ENCODE data around the gene C3.

Gene C3

GRCh38 chr19:6743066-6743465 lies 22.6 kb upstream of the C3 start:
- no peak overlapping the region for H3K4me3 ChIP-seq (ENCODE audit: low read length)
- DNase-seq (ENCODE audit: low read depth), result no peak
- TF ChIP-seq CTCF (conservative IDR thresholded peaks at IDR 0.05; ENCODE audit: low read length), result no peak

DNA sequence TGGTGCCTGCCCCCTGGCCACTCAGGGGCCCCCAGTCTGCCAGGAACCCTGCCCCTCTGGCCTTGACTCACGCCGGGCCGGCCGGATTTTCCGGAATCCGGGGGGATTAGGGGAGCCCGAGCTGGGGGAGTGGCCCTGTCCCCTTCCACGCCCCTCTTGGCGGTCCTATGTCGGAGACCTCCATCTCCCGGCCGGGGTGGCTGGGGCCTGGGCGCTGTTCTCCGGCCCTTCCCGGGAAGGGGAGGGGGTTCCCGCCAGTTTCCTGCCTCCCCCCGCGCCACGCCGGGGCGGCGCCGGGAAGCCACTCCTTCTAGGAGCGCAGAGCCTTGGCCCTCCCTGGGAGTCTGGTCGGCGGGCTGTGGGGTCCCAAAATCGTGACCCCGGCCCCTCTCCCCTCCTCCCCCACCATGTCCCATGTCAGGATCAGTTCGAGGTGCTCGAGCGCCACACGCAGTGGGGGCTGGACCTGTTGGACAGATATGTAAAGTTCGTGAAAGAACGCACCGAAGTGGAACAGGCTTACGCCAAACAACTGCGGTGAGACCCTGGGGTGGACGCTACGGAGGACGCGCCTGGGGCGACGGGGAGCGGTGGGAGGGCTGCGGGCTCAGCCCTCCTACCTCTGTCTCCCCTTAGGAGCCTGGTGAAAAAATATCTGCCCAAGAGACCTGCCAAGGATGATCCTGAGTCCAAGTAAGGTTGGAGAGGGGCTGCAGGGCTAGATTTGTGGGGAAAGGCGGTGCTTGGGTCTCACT lies 20.3 kb upstream of the C3 start:
- peak overlapping the region; percentile 87 for H3K4me3 ChIP-seq (ENCODE audit: low read length)
- no peak for TF ChIP-seq CTCF (conservative IDR thresholded peaks at IDR 0.05; ENCODE audit: low read length)
- DNase-seq (ENCODE audit: low read depth), result peak; percentile 23

- DNase-seq (ENCODE audit: low read depth), result no peak
- H3K4me3 ChIP-seq (ENCODE audit: low read length), result peak overlapping the region; percentile 87
- no peak for TF ChIP-seq CTCF (conservative IDR thresholded peaks at IDR 0.05; ENCODE audit: low read length)
These were observed 19.6 kb upstream of the C3 start for GRCh38 chr19:6739883-6740588.

DNA sequence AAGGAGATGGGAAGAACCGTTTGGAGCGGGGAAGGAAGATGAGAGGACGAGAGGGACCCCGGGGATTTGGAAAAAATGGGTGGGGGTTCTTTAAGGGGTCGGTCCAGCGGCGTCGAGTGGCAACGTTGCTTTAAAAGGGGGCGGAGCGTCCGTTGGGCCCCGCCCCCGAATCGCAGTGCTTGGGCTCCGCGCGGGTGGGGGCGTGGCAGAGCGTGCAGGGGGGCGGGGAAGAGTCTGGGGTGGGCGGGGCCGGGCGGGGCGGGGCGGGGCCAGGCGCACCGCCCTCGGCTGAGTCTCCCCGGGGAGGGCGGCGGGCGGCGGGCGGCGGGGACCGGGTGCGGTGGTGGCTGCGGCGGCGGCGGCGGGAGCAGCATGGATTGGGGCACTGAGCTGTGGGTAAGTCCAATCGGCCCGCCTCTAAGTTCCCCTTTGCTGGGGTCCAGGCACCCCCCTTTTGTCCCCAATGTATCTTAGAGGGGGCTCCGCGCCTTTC lies 19.0 kb upstream of the C3 start, which contains the start of gene TRIP10:
TSS of gene TRIP10 (plus strand) at position 291 of the 493 bp plus-strand sequence. CDS start at position 373, 82 bp downstream.
- H3K4me3 ChIP-seq (ENCODE audit: low read length), result peak within 1 kb of the TSS; percentile 87
- TF ChIP-seq CTCF (conservative IDR thresholded peaks at IDR 0.05; ENCODE audit: low read length), result no peak
- peak; percentile 66 for DNase-seq (ENCODE audit: low read depth)

GRCh38 chr19:6738787-6739389 lies 18.4 kb upstream of the C3 start:
- no peak for TF ChIP-seq CTCF (conservative IDR thresholded peaks at IDR 0.05; ENCODE audit: low read length)
- no peak for DNase-seq (ENCODE audit: low read depth)
- peak overlapping the region; percentile 52 for H3K4me3 ChIP-seq (ENCODE audit: low read length)

- DNase-seq (ENCODE audit: low read depth), result peak; percentile 83
- peak; percentile 79 for TF ChIP-seq CTCF (conservative IDR thresholded peaks at IDR 0.05; ENCODE audit: low read length)
- peak overlapping the region; percentile 52; the same call in 1 of the 2 replicates for H3K4me3 ChIP-seq (ENCODE audit: low read length)
These were observed 17.7 kb upstream of the C3 start for GRCh38 chr19:6737873-6738786.
